Mucosa of rectum (tissue), 2 donors: ENCODE data around the gene SURF1.
"Not testable (repeated sequence)": the region's sequence is repeated elsewhere in the genome, so short reads cannot be mapped to it uniquely, and the experiment has no call there.

Experiments used
- H3K27ac ChIP-seq, 2 donors: one replicate each; pipeline ENCODE4 v1.7.0; 2013; ENCODE audit warnings: inconsistent platforms in 2 of 2, low read depth in 2 of 2, low read length in 2 of 2
- H3K27me3 ChIP-seq, 2 donors: one replicate each; pipeline ENCODE4 v1.7.0; 2013; ENCODE audit warnings: low read length in 2 of 2; ENCODE audit not compliant: control insufficient read depth in 2 of 2, insufficient read depth in 2 of 2
- H3K36me3 ChIP-seq, 2 donors: one replicate each; pipeline ENCODE4 v1.7.0; 2013; ENCODE audit warnings: low read length in 2 of 2; ENCODE audit not compliant: control insufficient read depth in 2 of 2, insufficient read depth in 2 of 2
- H3K4me1 ChIP-seq, 2 donors: one replicate each; pipeline ENCODE4 v1.7.0; 2013; ENCODE audit warnings: low read length in 2 of 2, mild to moderate bottlenecking in 1 of 2; ENCODE audit not compliant: control insufficient read depth in 2 of 2, insufficient read depth in 2 of 2
- H3K4me3 ChIP-seq, 2 donors: one replicate each; pipeline ENCODE4 v1.7.0; 2013; ENCODE audit warnings: low read length in 2 of 2
- H3K9ac ChIP-seq, 2 donors: one replicate each; pipeline ENCODE4 v1.7.0; 2013; ENCODE audit warnings: low read length in 2 of 2, low read depth in 1 of 2, mild to moderate bottlenecking in 1 of 2
- H3K9me3 ChIP-seq, 2 donors: one replicate each; pipeline ENCODE4 v1.7.0; 2013; ENCODE audit warnings: low read length in 2 of 2; ENCODE audit not compliant: control insufficient read depth in 2 of 2
- donor health status: healthy.
- donor health status: Normal muscosa, but diverticular disease.

The SURF1 gene

DNA sequence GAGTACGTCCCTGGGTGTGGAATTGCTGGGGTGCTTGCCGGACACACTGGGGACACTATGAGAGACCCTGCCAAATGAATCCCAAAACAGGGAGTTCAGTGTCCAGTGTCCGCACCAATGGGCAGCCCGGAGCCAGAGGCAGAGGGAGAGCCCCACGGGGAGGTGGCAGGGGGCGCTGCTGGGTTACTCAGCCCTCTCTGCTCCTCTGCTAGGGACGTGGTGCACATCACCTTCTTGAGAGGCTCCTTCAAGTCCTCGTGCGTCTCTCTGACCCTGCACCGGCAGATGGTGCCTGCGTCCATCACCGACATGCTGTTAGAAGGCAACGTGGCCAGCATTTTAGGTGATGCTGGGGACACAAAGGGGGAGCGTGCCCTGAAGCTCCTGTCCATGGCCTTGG, 40.7 kb upstream of the SURF1 start:
- H3K27ac ChIP-seq, result no peak overlapping the region
- H3K4me3 ChIP-seq, result no peak overlapping the region
- no peak overlapping the region for H3K9ac ChIP-seq
- H3K36me3 ChIP-seq, result no peaks in the 10 kb centered on the region
- H3K9me3 ChIP-seq, result no peaks in the 10 kb centered on the region
- H3K27me3 ChIP-seq, result peaks cover 5 to 13% of the 10 kb centered on the region in 2 donors
- no peaks in the 10 kb centered on the region for H3K4me1 ChIP-seq

DNA sequence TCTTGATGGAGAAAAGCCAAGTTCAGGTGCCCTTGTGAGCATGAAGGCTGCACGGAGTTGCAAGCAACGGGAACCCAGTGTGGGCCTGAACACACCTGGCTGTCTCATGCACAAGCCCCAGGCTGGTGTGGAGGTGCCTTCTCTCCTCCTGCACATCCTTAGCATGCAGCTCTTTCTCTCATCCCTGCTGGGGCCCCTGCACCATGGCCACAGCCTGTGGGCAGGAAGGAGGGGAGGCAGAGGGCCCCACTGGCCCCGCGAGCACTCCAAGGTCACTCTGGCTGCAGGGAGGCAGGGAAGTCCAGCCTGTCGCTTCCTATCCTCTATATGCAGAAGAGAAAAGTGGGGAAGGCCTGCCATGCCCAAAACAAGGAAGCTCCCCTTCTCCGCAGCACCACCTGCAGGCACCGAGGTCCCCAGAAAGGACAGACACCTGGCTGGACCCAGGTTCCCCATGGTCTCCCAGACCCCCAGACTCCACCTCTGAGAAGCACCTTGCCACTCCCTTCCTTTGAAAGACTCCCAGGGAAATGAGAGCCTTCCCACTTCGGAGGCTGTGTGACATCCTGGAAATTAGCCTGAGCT, 38.5 kb upstream of the SURF1 start:
- H3K9ac ChIP-seq, result no peak overlapping the region
- no peaks in the 10 kb centered on the region for H3K36me3 ChIP-seq
- peaks cover 5 to 13% of the 10 kb centered on the region in 2 donors for H3K27me3 ChIP-seq
- no peaks in the 10 kb centered on the region for H3K4me1 ChIP-seq
- no peaks in the 10 kb centered on the region for H3K9me3 ChIP-seq
- H3K27ac ChIP-seq, result no peak overlapping the region
- no peak overlapping the region for H3K4me3 ChIP-seq

GRCh38 chr9:133393399-133393798, 37.1 kb upstream of the SURF1 start:
- no peaks in the 10 kb centered on the region for H3K9me3 ChIP-seq
- no peak overlapping the region for H3K9ac ChIP-seq
- peaks cover 5 to 13% of the 10 kb centered on the region in 2 donors for H3K27me3 ChIP-seq
- no peak overlapping the region for H3K4me3 ChIP-seq
- no peaks in the 10 kb centered on the region for H3K36me3 ChIP-seq
- no peaks in the 10 kb centered on the region for H3K4me1 ChIP-seq
- H3K27ac ChIP-seq, result no peak overlapping the region

DNA sequence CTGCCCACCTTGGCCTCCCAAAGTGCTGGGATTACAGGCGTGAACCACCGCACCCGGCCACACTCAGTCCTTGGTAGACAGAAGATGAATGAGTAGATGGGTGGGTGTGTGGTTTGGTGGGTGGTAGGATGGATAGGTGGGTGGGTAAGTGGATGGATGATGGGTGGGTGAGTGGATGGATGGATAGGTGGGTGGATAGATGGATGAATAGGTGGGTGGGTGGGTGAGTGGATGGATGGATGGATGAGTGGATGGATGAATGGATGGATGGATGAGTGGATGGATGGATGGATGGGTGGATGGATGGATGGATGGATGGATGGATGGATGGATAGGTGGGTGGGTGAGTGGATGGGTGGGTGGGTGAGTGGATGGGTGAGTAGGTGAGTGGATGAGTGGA, 36.0 kb upstream of the SURF1 start:
- not testable (repeated sequence) for H3K9me3 ChIP-seq, H3K27ac ChIP-seq, H3K4me3 ChIP-seq, H3K36me3 ChIP-seq, H3K9ac ChIP-seq, H3K4me1 ChIP-seq, H3K27me3 ChIP-seq

- not testable (repeated sequence) for H3K4me1 ChIP-seq, H3K9me3 ChIP-seq, H3K4me3 ChIP-seq, H3K9ac ChIP-seq, H3K36me3 ChIP-seq, H3K27me3 ChIP-seq, H3K27ac ChIP-seq
Observed at GRCh38 chr9:133391449-133391848, 35.2 kb upstream of the SURF1 start.

DNA sequence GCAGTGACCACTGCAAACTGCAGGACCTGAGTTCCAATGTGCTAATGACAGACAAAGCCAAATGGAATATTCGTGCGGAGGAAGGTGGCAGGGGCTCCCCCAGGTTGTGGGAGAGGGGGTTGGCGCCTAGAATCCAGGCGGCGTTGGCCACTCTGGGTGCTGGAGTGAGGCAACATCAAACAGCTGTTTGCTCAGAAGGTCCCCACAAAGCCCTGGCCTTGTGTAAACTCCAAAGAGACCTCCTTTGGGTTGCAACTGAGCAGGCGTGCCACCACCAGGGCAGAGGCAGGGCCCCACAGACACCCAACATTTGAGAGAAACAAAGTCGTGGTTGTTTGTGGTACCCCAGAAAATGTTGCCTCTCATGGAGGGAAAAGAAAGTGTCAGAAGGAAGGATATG, 34.4 kb upstream of the SURF1 start:
- no peak overlapping the region for H3K27ac ChIP-seq
- H3K36me3 ChIP-seq, result no peaks in the 10 kb centered on the region
- H3K9ac ChIP-seq, result no peak overlapping the region
- H3K27me3 ChIP-seq, result peaks cover 0 to 5% of the 10 kb centered on the region in 2 donors
- no peaks in the 10 kb centered on the region for H3K9me3 ChIP-seq
- no peaks in the 10 kb centered on the region for H3K4me1 ChIP-seq
- H3K4me3 ChIP-seq, result no peak overlapping the region

DNA sequence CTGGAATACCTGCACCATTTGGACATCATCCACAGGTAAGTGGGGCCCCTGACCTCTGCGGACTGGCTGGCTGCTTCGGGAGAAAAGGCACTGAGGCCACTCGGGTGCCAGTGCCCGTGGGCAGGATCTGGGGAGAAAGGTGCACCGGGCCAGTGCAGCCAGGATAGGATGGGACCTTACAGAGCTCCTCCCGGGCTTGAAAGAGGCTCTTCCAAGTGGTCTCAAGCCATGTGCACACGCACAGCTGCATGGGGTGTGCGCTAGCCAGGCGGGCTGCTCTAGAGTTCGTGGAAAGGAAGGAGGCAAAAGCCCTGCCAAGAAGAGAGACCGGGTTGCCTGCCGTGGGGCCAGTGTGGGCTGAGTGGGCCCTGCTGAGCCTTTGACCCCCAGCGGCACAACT, 33.3 kb upstream of the SURF1 start:
- Histone ChIP-seq H3K27me3 (peaks cover 0 to 1% of the 10 kb centered on the region in 2 donors), H3K27ac (no peak overlapping the region), H3K36me3 (no peaks in the 10 kb centered on the region), H3K4me1 (no peaks in the 10 kb centered on the region), H3K9ac (no peak overlapping the region), H3K4me3 (no peak overlapping the region), H3K9me3 (no peaks in the 10 kb centered on the region)

DNA sequence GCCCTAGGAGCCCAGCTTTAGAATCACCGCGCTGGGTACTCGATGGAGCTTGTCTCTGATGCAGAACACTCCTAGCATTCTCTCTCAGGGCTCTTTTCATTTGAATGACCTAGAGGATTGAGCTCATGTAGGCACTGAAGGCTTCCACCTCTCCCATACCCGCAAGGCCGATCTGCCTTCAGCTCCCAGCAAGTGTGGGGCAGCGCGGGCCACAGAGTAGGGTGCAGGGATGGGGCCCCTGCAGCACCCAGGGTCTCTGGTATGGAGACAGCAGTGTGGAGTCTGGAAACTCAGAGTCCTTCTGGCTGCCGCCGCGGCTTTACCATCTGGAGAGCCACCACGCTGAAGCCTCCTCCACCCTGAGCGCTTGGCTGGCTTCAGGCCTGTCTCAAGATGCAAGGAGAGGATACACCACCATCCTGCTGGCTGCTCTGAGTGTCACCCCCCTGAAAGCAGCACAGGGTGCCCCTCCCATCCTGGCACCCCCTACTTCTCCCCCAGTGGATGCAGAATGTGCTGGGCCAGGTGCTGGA, 32.8 kb upstream of the SURF1 start:
- no peaks in the 10 kb centered on the region for H3K9me3 ChIP-seq
- no peak overlapping the region for H3K9ac ChIP-seq
- no peaks in the 10 kb centered on the region for H3K4me1 ChIP-seq
- no peaks in the 10 kb centered on the region for H3K27me3 ChIP-seq
- H3K4me3 ChIP-seq, result no peak overlapping the region
- no peaks in the 10 kb centered on the region for H3K36me3 ChIP-seq
- no peak overlapping the region for H3K27ac ChIP-seq

- no peak overlapping the region for H3K27ac ChIP-seq
Observed at GRCh38 chr9:133387680-133388079, 31.4 kb upstream of the SURF1 start.

GRCh38 chr9:133386338-133386737, 30.1 kb upstream of the SURF1 start:
- no peak overlapping the region for H3K27ac ChIP-seq
- no peaks in the 10 kb centered on the region for H3K27me3 ChIP-seq
- no peaks in the 10 kb centered on the region for H3K36me3 ChIP-seq
- H3K4me1 ChIP-seq, result no peaks in the 10 kb centered on the region
- no peak overlapping the region for H3K9ac ChIP-seq
- H3K9me3 ChIP-seq, result no peaks in the 10 kb centered on the region
- H3K4me3 ChIP-seq, result no peak overlapping the region

More at GRCh38 chr9:133387680-133388079, 31.4 kb upstream of the SURF1 start:
- Histone ChIP-seq H3K27me3 (no peaks in the 10 kb centered on the region), H3K4me3 (no peak overlapping the region), H3K4me1 (no peaks in the 10 kb centered on the region), H3K36me3 (no peaks in the 10 kb centered on the region), H3K9ac (no peak overlapping the region), H3K9me3 (no peaks in the 10 kb centered on the region)

- H3K4me1 ChIP-seq, result no peaks in the 10 kb centered on the region
- no peak overlapping the region for H3K9ac ChIP-seq
- no peak overlapping the region for H3K4me3 ChIP-seq
- H3K27ac ChIP-seq, result no peak overlapping the region
- no peaks in the 10 kb centered on the region for H3K27me3 ChIP-seq
- H3K9me3 ChIP-seq, result no peaks in the 10 kb centered on the region
- H3K36me3 ChIP-seq, result no peaks in the 10 kb centered on the region
Observed at GRCh38 chr9:133385452-133385851, 29.2 kb upstream of the SURF1 start.
